ENCODE measurements around the gene DCC.

DNA sequence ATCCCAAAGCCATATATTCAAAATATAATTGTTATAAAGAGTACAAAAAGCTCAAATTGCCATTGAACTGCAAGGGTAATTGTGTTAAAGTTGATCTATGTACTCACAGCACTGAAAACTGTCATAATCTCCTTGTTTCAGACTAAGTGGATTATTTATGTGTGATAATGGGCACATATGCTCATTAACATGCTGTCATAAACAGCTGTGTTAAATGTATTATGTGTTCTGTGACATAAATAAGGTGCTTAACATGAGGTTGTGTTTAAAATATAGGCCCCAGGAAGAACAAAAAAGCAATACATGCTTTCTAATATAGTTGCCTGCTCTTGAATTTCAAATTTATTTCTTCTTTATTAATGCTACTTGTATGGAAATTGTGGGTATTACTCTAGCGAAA, 409.5 kb downstream of the DCC start:
- TF ChIP-seq GATA2 (IDR thresholded peaks at IDR 0.05; ENCODE audit: low read depth, low read length), result no peak
- TF ChIP-seq GATA3 (IDR thresholded peaks at IDR 0.05; ENCODE audit: low read depth, low read length), result no peak
